ENCODE results near the gene DNAH3. TPM values are rescaled to one million over a fixed set of nuclear protein-coding genes. Genes with fewer than 3 reads are reported as not detected.

DNAH3 gene
- total and polyA plus RNA-seq, 3 donors from 2014 or later = 11.7 to 21.2 (median 19.9) TPM

DNA sequence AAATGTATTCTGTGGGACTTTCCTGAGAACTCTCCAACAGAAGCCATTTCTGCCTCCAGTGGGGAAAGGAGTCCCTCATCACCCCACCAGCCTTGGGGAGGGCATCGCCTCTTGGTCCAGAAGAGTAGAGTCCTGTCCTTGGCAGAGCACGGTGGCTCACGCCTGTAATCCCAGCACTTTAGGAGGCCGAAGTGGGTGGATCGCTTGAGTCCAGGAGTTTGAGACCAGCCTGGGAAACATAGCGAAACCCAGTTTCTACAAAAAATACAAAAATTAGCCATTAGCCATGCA lies 209.1 kb downstream of the DNAH3 start:
- H3K36me3 ChIP-seq (ENCODE audit: low read depth, missing control alignments) = no peaks in the 10 kb centered on the region
- H3K9me3 ChIP-seq = no peaks in the 10 kb centered on the region
- no peak overlapping the region for H3K4me3 ChIP-seq
- no peak for TF ChIP-seq CTCF (IDR thresholded peaks at IDR 0.05)
- no peak for TF ChIP-seq POLR2A (IDR thresholded peaks at IDR 0.05)
- WGBS, 2 donors = 92 to 93% methylated on average over 2 to 6 of the region's 6 CpGs
- H3K4me1 ChIP-seq = no peaks in the 10 kb centered on the region
- DNase-seq = no peak
- H3K27ac ChIP-seq = no peak overlapping the region
- no peaks in the 10 kb centered on the region for H3K27me3 ChIP-seq
- intact Hi-C loops (cut with DNase I; ENCODE audit: low total_unique reads) = no loop called here

DNA sequence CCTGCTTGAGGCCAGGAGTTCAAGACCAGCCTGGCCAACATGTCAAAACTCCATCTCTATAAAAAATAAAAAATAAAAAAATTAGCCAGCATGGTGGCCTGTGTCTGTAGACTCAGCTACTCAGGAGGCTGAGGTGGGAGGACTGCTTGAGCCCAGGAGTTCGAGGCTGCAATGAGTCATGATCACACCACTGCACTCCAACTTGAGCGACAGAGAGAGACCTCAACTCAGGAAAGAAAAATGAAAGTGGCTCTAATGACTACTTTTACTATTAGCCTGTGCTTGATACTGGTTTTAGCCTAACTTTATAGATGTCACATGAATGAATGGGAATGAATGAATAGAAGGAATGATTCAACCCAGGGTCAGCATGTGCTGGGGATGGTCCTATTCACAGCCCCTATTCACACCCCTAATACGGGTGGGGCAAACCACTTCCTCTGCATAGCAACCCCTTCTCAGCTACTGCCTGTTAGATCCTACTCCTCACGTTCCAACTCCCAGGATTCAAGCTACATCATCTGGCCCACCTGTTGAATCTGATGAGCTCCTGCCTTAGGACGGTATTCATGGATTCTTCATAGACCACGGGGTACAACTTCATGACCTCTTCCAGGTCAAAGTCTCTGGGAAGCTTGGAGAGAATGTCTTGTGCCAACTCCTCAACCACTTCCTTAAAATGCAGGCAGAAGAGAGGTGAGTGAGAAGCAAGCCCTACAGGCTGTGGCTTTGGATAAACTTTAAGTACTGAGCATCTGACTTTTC lies 209.6 kb downstream of the DNAH3 start:
- WGBS, 2 donors = 83% methylated on average over 6 of the region's 6 CpGs
- intact Hi-C loops (cut with DNase I; ENCODE audit: low total_unique reads) = no loop called here

DNA sequence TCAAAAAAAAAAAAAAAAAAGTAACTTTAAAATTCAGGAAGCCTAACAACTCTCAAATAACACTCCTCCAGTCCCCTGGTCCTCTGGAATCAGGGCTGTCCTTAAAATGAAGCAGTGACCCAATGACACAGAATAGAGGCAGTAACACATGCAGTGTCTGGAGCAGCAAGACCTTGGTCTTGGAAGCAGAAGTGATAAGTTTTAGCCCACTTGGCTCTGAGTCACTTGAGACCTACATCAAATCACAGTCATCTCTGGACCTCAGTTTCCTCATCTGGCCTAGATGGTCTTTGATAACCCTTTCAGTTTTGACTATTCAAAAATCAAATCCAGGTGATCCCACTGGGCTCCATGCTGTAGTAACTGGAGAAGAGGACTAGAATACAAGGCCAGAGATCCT lies 211.0 kb downstream of the DNAH3 start:
- intact Hi-C loops (cut with DNase I; ENCODE audit: low total_unique reads) = no loop called here
- TF ChIP-seq POLR2A (IDR thresholded peaks at IDR 0.05) (no peak), CTCF (IDR thresholded peaks at IDR 0.05) (no peak)

More for the DNA sequence above, 209.6 kb downstream of the DNAH3 start:
- no peak for TF ChIP-seq CTCF (IDR thresholded peaks at IDR 0.05)
- TF ChIP-seq POLR2A (IDR thresholded peaks at IDR 0.05) = no peak
- Histone ChIP-seq H3K9me3 (no peaks in the 10 kb centered on the region), H3K27me3 (no peaks in the 10 kb centered on the region), H3K4me3 (no peak overlapping the region), H3K4me1 (no peaks in the 10 kb centered on the region), H3K36me3 (ENCODE audit: low read depth, missing control alignments) (no peaks in the 10 kb centered on the region), H3K27ac (no peak overlapping the region)
- no peak for DNase-seq

DNA sequence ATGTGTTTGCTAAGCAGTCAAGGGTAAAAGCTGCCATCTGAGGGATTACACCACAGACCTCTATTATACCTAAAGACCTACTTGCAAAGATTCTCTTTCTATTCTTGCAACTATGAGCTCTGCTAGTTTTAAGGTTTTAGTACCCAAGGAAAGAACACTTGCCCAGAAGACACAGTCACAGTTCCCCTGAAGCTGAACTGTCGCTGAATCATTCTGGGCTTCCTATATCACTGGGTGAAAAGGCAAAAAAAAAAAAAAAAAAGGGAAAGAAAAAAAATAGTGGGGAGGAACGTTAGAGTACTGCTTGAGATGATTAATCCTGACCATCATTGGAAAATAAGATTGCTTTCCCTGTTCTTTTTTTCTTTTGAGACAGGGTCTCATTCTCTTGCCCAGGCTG lies 212.2 kb downstream of the DNAH3 start:
- 58 to 67% methylated on average over 2 of the region's 2 CpGs for WGBS, 2 donors
- Histone ChIP-seq H3K4me3 (no peak overlapping the region), H3K9me3 (no peaks in the 10 kb centered on the region), H3K36me3 (ENCODE audit: low read depth, missing control alignments) (no peaks in the 10 kb centered on the region), H3K27me3 (no peaks in the 10 kb centered on the region), H3K4me1 (no peaks in the 10 kb centered on the region), H3K27ac (no peak overlapping the region)
- DNase-seq = no peak
- no peak for TF ChIP-seq CTCF (IDR thresholded peaks at IDR 0.05)
- no peak for TF ChIP-seq POLR2A (IDR thresholded peaks at IDR 0.05)
- intact Hi-C loops (cut with DNase I; ENCODE audit: low total_unique reads) = no loop called here

More for the DNA sequence above, 211.0 kb downstream of the DNAH3 start:
- DNase-seq = no peak
- no peak overlapping the region for H3K27ac ChIP-seq
- no peaks in the 10 kb centered on the region for H3K27me3 ChIP-seq
- no peaks in the 10 kb centered on the region for H3K36me3 ChIP-seq (ENCODE audit: low read depth, missing control alignments)
- H3K4me3 ChIP-seq = no peak overlapping the region
- H3K9me3 ChIP-seq = no peaks in the 10 kb centered on the region
- no peaks in the 10 kb centered on the region for H3K4me1 ChIP-seq

DNA sequence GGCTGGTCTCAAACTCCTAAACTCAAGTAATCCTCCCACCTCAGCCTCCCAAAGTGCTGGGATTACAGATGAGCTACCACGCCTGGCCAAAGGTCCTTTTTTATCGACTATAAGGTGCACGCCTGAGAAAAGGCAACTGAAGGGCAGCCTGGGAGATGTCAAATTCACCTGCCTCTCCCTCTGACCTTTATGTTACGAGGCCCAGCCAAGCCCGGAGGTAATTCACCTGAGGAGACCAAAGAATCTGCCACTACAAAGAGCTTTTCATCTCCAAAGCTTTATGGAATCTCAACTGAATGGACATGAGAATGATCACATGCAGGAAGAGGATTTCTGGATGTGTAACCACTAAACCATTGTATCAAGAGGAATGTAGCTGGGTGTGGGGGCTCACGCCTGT lies 212.9 kb downstream of the DNAH3 start:
- Histone ChIP-seq H3K9me3 (no peaks in the 10 kb centered on the region), H3K4me1 (no peaks in the 10 kb centered on the region), H3K36me3 (ENCODE audit: low read depth, missing control alignments) (no peaks in the 10 kb centered on the region), H3K4me3 (no peak overlapping the region), H3K27ac (no peak overlapping the region), H3K27me3 (no peaks in the 10 kb centered on the region)
- 85 to 94% methylated on average over 6 of the region's 6 CpGs for WGBS, 2 donors
- intact Hi-C loops (cut with DNase I; ENCODE audit: low total_unique reads) = no loop called here
- TF ChIP-seq POLR2A (IDR thresholded peaks at IDR 0.05) (no peak), CTCF (IDR thresholded peaks at IDR 0.05) (no peak)
- DNase-seq = no peak

All from testis (tissue), 3 donors.